NCI-H2081 treated with DMSO at 0.1 percent for 48 hours (cell line): ENCODE measurements around the gene MACROH2A2.

ENCODE experiments used
- DNase-seq: peaks from one replicate; lab custom pipeline; 2025; lab: John Stamatoyannopoulos, UW

MACROH2A2 gene

GRCh38 chr10:70130878-70131559 is 78.4 kb downstream of the MACROH2A2 start:
- DNase-seq = no peak

- DNase-seq = no peak
Measured at GRCh38 chr10:70131560-70131937, 78.9 kb downstream of the MACROH2A2 start.

GRCh38 chr10:70132098-70133029 is 79.7 kb downstream of the MACROH2A2 start, which contains the start of gene AIFM2:
Gene AIFM2, minus strand, starts transcription at chr10:70132825. Its CDS starts 8,741 bp downstream, at chr10:70124084.
- no peak for DNase-seq

- no peak for DNase-seq
Measured at GRCh38 chr10:70135046-70135445, 82.4 kb downstream of the MACROH2A2 start.

GRCh38 chr10:70135684-70136083 is 83.0 kb downstream of the MACROH2A2 start:
- DNase-seq = no peak

GRCh38 chr10:70137135-70137534 is 84.5 kb downstream of the MACROH2A2 start:
- DNase-seq = no peak

GRCh38 chr10:70137927-70138883 is 85.6 kb downstream of the MACROH2A2 start:
- DNase-seq = no peak

- DNase-seq = no peak
Measured at GRCh38 chr10:70139151-70139996, 86.7 kb downstream of the MACROH2A2 start.

GRCh38 chr10:70139997-70140250 is 87.3 kb downstream of the MACROH2A2 start:
- no peak for DNase-seq

- no peak for DNase-seq
Measured at GRCh38 chr10:70140297-70140696, 87.7 kb downstream of the MACROH2A2 start.

- no peak for DNase-seq
Measured at GRCh38 chr10:70142555-70142954, 89.9 kb downstream of the MACROH2A2 start.

GRCh38 chr10:70144372-70145110 is 91.9 kb downstream of the MACROH2A2 start:
- DNase-seq = no peak

- DNase-seq = no peak
Measured at GRCh38 chr10:70145166-70145665, 92.6 kb downstream of the MACROH2A2 start.

- no peak for DNase-seq
Measured at GRCh38 chr10:70145666-70146488, 93.2 kb downstream of the MACROH2A2 start.

- DNase-seq = peak; percentile 89
Measured at GRCh38 chr10:70146489-70147258, 94.0 kb downstream of the MACROH2A2 start, which contains the start of gene TYSND1. Gene TYSND1, minus strand, starts transcription at chr10:70146700. Its CDS starts 114 bp downstream, at chr10:70146586.

- DNase-seq = no peak
Measured at GRCh38 chr10:70147259-70147625, 94.6 kb downstream of the MACROH2A2 start.

GRCh38 chr10:70148516-70148915 is 95.9 kb downstream of the MACROH2A2 start:
- no peak for DNase-seq

GRCh38 chr10:70155255-70155838 is 102.7 kb downstream of the MACROH2A2 start:
- no peak for DNase-seq
